ENCODE measurements around the gene MDFIC.

The MDFIC gene

DNA sequence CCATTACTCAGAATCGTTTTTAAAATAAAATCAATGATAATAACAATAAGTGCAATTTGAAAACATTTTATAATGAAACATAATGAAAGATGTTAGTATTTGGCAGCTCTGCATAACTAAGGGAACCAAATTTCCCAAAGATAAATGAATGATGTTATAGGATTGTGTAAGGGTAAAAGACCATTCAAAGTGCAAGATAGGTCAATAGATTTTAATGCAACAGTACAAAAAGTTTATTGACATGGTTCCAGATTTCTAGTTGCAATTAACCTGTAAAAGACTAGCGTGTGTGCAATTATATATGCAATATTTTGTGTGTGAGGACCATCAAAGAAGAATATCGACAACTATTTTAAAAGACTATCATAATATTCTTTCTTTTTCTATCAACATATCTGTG, 122.3 kb downstream of the MDFIC start:
- DNase-seq, result no peak

DNA sequence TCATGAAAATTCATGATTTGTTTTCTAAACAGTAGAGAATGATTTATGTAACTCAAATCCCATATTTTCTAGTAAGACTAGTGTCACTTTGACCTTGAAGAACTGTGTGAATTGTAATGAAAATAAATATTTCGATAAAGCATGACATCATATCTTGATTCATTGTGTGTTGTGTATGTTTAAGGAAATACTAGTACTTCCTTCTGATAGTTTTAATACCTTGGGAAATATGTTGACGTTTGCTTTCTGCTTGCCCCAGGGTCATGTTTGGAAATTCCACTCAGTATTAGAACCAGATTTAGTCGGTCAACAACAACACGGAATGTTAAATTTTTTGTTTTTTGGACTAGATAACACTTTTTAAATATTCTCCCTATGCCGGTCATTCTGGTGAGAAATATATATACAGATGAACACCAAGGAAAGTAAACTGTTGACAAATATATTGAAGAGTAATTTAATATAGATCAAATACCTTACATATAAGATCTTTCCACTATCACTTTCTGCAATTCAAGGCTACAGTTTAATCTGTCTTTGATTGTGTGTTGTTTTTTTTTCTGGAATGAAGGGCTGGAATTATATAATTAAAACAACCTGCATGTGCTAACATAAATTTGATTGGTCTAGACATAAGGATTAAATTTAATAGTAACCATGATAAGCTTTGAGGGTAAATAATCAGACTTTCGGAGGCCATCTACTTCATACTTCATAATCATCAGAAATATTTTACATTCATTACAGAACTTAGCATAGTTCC, 126.2 kb downstream of the MDFIC start:
- no peak for DNase-seq

DNA sequence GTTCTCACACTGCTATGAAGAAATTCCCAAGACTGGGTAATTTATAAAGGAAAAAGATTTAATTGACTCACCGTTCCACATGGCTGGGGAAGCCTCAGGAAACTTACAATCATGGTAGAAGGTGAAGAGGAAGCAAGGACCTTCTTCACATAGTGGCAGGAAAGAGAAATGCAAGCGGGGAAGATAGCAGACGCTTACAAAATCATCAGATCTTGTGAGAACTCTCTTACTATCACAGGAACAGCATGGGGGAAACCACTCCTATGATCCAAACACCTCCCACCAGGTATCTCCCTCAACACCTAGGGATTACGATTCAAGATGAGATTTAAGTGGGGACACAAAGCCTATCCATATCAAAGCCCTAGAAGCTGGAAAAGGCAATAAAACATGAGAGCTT, 130.8 kb downstream of the MDFIC start:
- no peak for DNase-seq

DNA sequence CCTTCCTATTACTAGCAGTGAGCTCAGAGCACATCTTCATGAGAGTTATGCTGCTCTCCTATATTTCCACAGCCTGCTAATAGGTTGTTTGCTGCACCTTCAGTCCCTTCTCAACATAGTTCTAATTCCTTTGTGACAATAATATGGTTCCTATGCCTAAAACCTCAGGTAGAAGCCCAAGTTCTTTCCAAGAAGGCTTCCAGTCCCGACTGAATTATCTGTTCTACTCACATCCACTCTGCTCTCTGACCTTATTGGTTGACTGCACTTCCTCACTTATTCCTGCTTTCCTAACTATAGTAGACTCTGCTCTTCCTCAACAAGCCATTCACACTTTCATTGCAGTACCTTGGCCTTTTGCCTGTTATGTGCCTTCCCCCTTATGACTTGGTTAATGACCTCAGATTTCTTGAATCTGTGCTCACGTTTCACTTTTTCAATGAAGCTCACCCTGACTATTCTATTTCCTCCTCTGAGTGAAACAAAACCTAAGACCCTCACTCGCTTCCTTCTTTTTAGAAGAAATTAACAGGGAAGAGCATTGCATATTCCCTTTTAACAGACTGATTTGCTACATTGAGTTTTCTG, 132.7 kb downstream of the MDFIC start:
- no peak for DNase-seq

DNA sequence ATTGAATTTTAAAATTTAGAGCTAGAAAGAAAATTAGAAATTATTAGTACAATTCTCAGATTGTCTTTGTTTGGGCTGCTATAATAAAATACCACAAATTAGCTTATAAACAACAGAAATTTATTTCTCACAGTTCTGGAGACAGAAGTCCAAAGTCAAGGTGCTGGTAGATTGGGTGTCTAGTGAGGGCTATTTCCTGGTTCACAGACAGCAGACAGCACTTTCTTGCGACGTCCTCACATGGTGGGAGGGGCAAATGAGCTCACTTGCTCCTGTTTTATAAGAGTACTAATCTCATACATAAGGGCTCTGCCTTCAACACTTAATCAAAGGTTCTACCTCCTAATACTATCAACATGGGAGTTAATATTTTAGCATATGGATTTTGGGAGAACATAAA, 134.1 kb downstream of the MDFIC start:
- DNase-seq, result no peak

DNA sequence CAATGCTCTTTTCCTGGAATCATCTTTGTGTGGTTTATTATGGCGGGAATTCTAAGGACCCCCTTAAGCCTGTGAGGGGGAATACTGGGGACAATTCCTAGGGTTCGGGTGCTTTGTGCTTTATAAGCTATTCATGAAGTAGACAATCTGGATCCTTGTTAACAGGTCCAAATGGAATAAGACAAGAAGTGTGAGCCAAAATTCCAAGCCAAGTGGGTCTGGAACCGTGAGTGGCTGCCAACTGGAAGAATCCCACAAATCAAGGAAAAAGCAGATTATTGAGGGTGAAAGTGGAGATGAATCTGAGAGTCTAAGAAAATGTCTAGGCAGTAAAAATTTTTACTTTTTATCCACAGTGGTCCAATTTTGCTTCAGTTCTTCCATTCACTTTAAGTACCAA, 136.8 kb downstream of the MDFIC start:
- DNase-seq, result no peak

DNA sequence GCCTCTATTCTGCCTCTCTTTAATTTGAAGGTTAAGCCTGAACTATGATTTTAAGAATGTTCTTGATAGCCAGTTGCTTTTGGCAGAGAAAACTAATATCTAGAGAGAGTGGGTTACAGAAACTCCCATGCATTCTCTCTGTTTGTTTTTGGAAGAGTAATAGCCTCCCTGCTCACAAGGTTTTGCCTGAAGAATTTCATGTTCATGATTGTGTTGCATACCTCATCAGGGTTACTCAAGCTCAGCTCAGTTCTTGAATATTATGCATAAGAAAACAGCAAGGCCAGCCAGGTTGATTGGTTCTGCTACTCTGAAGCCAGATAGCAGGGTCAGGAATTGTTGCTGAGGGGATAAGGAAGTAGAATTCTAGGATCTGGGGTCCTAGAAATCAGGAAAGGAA, 137.4 kb downstream of the MDFIC start:
- DNase-seq, result no peak

DNA sequence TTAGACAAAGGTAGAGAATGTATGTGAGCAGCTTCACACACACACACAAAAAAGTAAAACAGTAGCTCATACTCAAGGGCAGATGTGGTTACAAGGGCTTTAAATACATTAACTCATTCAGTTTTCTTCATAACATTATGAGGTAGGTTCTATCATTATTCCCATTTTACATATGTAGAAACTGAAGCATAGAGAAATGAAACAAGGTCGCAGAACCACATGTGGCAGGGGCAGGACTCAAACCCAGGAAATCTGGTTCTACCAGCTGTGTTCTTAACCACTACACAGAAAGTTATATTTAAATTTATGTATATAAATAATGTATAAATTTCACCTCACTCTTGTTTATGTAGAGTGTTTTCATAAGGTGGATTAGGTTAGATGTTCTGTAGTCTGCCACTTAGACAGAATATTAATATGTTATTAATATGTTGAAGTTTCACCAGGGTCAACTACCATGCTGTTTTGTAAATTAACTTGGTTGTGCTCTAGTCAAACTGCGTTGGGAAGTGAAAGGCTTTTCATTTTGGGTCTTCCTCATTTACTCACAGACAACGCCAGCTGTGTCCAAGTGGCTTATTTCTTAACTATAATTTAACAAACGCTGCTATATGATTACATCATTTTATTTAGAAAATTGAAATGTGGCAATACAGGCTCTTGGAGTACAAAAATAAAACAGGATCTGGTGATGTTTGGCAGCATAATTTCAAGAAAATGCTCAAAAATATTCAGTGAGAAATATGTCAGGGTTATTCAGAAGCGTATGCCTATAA, 138.4 kb downstream of the MDFIC start:
- DNase-seq, result no peak

DNA sequence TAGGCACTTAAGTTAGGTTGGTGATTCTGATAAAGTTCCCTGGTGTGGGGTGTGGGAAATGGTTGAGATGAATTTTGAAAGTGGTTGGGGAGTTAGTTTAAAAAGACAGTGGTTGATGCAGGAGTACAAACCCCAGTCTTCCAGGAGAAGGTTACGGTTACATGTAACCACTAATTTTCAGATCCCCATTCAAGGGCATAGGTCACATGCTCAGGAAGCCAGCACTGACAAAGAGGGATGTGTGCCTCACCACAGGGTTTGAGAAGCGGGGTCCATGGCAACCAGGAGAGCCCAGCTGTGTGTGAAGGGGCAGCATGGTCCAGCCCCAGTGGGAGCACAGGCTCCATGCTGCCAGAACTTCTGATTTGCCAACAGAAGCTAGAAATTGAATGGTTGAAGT, 144.2 kb downstream of the MDFIC start:
- DNase-seq, result no peak

DNA sequence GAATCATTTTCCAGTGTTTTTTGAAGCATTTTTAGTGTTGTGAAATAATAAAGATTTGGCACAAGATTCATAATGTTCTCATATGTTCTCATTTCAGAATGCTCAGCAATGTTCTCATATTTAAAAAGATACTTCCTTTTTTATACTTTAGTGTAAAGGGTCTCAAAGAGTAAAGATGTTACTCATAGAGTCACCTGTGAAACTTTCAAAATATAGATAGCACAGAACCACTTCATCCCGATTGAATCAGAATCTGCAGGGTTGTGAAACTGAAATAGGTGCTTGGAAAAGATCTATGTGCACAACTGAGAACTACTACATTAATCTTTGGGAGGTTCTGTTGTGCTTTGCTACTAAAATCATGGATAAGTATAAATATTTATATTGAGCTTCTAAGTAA, 144.7 kb downstream of the MDFIC start:
- no peak for DNase-seq

DNA sequence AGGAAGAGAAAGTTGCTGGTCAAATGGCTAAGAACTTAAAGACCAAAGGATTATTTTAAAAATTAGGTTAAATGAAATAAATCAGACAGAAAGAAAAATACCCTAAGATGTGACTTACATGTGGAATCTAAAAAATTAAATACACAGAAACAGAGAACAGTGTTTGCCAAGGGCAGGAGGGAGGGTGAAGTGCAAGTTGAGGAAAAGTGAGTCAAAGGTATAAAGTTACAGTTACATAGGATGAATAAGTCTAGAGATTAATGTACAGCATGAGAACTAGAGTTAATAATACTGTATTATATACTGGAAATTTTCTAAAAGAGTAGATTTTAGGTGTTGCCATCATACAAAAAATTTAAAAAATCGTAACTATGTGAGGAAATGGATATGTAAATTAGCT, 146.3 kb downstream of the MDFIC start:
- DNase-seq, result no peak

All from NCI-H1417 treated with DMSO at 0.1 percent for 48 hours (cell line).